Type B pancreatic cell (in vitro differentiated cells): ENCODE measurements around the gene ERO1A. TPM values are rescaled to one million over a fixed set of nuclear protein-coding genes. Genes with fewer than 3 reads are reported as not detected.

Source experiments
- DNase-seq: peaks from one replicate; pipeline ENCODE4 v3.0.0; 2021; ENCODE audit warnings: mixed read lengths; ENCODE audit not compliant: unreplicated experiment; ENCODE audit errors: extremely low spot score
- H3K27ac Mint-ChIP-seq: 2 replicates; pipeline ENCODE4 v1.8.0; 2021; ENCODE audit warnings: mild to moderate bottlenecking, mixed read lengths
- H3K27me3 Mint-ChIP-seq: 2 replicates; pipeline ENCODE4 v1.8.0; 2021; ENCODE audit warnings: mixed read lengths
- H3K36me3 Mint-ChIP-seq: 2 replicates; pipeline ENCODE4 v1.8.0; 2021; ENCODE audit warnings: mixed read lengths
- H3K4me1 Mint-ChIP-seq: one replicate; pipeline ENCODE4 v1.8.0; 2021; ENCODE audit warnings: mixed read lengths; ENCODE audit not compliant: unreplicated experiment
- H3K4me3 Mint-ChIP-seq: 2 replicates; pipeline ENCODE4 v1.8.0; 2021; ENCODE audit warnings: mild to moderate bottlenecking, mixed read lengths
- H3K9me3 Mint-ChIP-seq: 2 replicates; pipeline ENCODE4 v1.8.0; 2021; ENCODE audit warnings: mixed read lengths
- total RNA-seq: library from RNA; stranded (reverse); gene quantifications from 2 replicates; pipeline ENCODE4 v1.2.1, GENCODE V29; 2021; ENCODE audit warnings: low replicate concordance
- TF ChIP-seq, protein P1 (sequence below): fragments of 200-600 bp; sonication (generic); conservative IDR thresholded peaks from 2 replicates; pipeline ENCODE4 v1.5.0; 2021; ENCODE audit warnings: antibody characterized with exemption, mild to moderate bottlenecking

ERO1A gene
- total RNA-seq, 1 donor from 2014 or later, result 49.2 TPM

DNA sequence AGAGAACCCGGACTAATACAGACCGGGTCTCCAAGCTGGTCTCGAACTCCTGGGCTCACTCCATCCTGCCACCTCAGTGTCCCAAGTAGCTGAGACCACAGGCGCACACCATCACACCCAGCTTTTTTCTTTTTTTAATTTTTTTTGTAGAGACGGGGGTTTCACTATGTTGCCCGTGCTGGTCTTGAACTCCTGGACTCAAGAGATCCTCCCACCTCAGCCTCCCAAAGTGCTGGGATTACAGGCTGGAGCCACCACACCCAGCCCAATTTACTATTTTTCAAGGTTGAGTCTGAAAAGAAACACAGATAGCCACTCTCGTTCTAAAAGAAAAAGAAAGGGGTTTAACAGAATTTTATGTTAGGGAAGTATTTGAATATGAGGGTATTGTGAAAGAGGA lies 1.8 kb downstream of the ERO1A start:
- TF ChIP-seq, protein P1, sequence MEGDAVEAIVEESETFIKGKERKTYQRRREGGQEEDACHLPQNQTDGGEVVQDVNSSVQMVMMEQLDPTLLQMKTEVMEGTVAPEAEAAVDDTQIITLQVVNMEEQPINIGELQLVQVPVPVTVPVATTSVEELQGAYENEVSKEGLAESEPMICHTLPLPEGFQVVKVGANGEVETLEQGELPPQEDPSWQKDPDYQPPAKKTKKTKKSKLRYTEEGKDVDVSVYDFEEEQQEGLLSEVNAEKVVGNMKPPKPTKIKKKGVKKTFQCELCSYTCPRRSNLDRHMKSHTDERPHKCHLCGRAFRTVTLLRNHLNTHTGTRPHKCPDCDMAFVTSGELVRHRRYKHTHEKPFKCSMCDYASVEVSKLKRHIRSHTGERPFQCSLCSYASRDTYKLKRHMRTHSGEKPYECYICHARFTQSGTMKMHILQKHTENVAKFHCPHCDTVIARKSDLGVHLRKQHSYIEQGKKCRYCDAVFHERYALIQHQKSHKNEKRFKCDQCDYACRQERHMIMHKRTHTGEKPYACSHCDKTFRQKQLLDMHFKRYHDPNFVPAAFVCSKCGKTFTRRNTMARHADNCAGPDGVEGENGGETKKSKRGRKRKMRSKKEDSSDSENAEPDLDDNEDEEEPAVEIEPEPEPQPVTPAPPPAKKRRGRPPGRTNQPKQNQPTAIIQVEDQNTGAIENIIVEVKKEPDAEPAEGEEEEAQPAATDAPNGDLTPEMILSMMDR, result no peak
- peaks cover 25% of the 10 kb centered on the region for H3K4me1 Mint-ChIP-seq
- H3K27me3 Mint-ChIP-seq, result no peaks in the 10 kb centered on the region
- H3K9me3 Mint-ChIP-seq, result no peaks in the 10 kb centered on the region
- H3K27ac Mint-ChIP-seq, result no peak overlapping the region
- H3K4me3 Mint-ChIP-seq, result peak overlapping the region; percentile 72
- H3K36me3 Mint-ChIP-seq, result no peaks in the 10 kb centered on the region
- no peak for DNase-seq

DNA sequence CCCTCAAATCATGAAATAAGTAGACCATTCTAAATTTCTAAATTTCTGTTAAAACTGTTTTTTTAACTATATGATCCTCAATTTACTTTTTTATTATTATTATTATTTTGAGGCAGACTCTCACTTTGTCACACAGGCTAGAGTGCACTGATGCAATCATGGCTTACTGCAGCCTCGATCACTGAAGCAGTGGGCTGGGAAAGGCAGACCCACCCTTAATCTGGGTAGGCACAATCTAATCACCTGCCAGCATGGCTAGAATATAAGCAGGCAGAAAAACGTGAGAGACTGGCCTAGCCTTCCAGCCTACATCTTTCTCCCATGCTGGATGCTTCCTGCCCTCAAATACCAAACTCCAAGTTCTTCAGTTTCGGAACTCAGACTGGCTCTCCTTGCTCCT lies 2.3 kb downstream of the ERO1A start:
- Mint-ChIP-seq H3K4me1 (peaks cover 25% of the 10 kb centered on the region), H3K4me3 (no peak overlapping the region), H3K27me3 (no peaks in the 10 kb centered on the region), H3K27ac (peak overlapping the region; percentile 15), H3K9me3 (no peaks in the 10 kb centered on the region), H3K36me3 (no peaks in the 10 kb centered on the region)
- TF ChIP-seq, protein P1, result no peak
- no peak for DNase-seq

DNA sequence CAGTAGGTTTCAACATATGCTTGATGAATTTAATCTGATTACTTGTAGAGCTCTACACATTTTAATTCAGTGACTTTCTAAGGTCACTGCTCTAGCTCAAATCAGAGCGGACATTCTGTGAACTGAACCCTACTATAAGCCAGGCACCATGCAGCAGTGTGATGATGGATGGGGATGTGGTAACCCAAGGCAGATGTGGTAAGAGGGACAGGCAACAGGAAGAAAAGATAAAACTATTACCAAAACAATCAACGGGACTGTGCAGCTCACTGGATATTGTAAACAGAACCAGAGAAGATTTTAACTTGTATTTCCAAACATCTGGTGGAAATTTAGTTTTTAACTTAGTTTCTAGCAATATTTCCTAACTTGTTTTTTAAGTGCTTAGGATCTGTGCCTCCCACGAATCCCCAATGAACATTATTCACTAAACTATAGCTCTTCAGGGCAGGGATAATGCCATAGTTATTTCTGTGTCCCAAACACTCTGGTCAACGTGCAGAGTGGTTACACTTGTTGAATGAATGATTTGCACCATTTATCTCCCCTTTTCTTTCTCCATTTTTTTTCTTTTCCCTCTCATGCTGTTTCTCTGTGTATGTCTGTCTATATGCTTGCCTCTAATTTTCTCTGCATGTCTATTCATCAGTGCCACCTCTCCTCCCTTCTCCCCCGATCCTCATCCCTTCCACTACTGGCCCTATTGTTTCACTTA lies 3.0 kb downstream of the ERO1A start:
- Mint-ChIP-seq H3K4me3 (peak overlapping the region; percentile 62), H3K9me3 (no peaks in the 10 kb centered on the region), H3K4me1 (peaks cover 25% of the 10 kb centered on the region), H3K36me3 (no peaks in the 10 kb centered on the region), H3K27me3 (no peaks in the 10 kb centered on the region), H3K27ac (peak overlapping the region; percentile 15)
- no peak for DNase-seq
- TF ChIP-seq, protein P1, result no peak

DNA sequence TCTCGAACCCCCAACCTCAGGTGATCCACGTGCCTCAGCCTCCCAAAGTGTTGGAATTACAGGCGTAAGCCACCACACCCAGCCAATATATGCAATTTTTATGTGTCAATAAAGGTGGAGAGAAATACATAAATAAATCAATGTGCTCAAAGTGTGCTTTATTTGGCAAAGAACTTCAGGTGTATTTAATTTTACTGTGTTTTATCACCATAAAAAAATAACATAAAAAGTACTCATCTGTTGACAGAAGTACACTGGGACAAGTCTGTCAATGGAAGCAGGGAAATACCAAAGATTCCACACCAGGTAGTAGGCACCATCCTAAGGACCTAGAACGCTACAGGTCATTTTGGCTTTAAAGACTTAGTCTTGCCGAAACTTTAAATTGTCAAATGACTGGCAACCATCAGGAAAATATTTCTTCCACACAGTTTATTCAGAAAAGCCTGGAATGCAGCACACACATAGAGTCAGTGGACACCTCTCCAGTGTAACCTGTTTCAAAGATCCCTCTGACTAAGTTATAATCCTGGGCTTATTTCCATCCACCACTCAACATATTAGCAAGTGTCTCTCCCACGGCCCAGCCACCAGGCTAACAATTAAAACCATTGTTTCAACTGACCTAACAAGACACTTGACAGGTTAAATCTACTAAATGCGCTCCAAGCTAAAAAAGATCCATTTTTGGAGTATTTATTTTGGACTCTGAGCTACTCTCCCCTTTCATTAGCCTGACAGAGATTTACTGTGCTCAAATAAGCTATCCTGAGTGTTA lies 4.2 kb downstream of the ERO1A start:
- Mint-ChIP-seq H3K4me3 (no peak overlapping the region), H3K27ac (no peak overlapping the region), H3K27me3 (no peaks in the 10 kb centered on the region), H3K4me1 (peaks cover 25% of the 10 kb centered on the region), H3K9me3 (no peaks in the 10 kb centered on the region), H3K36me3 (no peaks in the 10 kb centered on the region)
- no peak for DNase-seq
- TF ChIP-seq, protein P1, result no peak

DNA sequence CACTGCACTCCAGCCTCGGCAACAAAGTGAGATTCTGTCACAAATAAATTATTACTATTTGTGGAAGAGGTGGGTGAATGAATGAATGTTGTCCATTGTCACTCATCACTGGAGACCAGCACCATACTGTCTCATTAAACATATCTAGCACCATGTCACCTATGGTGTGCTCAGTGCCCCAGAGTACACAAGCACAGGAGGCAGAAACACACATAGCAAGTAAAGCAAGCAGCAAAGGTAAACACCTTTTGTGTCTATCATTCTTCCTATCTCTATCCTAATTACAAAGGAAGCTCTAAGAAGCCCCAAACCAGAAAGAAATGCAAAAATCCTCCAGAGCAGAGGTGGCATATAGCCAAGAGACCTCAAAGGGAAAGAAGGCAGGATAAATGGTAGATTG lies 9.2 kb downstream of the ERO1A start:
- H3K27ac Mint-ChIP-seq, result no peak overlapping the region
- TF ChIP-seq, protein P1, result no peak
- no peaks in the 10 kb centered on the region for H3K9me3 Mint-ChIP-seq
- DNase-seq, result no peak
- peaks cover 9% of the 10 kb centered on the region for H3K4me1 Mint-ChIP-seq
- no peaks in the 10 kb centered on the region for H3K36me3 Mint-ChIP-seq
- no peak overlapping the region for H3K4me3 Mint-ChIP-seq
- H3K27me3 Mint-ChIP-seq, result no peaks in the 10 kb centered on the region
